ENCODE data around the gene DSP.

Gene DSP, protein sequence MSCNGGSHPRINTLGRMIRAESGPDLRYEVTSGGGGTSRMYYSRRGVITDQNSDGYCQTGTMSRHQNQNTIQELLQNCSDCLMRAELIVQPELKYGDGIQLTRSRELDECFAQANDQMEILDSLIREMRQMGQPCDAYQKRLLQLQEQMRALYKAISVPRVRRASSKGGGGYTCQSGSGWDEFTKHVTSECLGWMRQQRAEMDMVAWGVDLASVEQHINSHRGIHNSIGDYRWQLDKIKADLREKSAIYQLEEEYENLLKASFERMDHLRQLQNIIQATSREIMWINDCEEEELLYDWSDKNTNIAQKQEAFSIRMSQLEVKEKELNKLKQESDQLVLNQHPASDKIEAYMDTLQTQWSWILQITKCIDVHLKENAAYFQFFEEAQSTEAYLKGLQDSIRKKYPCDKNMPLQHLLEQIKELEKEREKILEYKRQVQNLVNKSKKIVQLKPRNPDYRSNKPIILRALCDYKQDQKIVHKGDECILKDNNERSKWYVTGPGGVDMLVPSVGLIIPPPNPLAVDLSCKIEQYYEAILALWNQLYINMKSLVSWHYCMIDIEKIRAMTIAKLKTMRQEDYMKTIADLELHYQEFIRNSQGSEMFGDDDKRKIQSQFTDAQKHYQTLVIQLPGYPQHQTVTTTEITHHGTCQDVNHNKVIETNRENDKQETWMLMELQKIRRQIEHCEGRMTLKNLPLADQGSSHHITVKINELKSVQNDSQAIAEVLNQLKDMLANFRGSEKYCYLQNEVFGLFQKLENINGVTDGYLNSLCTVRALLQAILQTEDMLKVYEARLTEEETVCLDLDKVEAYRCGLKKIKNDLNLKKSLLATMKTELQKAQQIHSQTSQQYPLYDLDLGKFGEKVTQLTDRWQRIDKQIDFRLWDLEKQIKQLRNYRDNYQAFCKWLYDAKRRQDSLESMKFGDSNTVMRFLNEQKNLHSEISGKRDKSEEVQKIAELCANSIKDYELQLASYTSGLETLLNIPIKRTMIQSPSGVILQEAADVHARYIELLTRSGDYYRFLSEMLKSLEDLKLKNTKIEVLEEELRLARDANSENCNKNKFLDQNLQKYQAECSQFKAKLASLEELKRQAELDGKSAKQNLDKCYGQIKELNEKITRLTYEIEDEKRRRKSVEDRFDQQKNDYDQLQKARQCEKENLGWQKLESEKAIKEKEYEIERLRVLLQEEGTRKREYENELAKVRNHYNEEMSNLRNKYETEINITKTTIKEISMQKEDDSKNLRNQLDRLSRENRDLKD (N-terminal part only)

DNA sequence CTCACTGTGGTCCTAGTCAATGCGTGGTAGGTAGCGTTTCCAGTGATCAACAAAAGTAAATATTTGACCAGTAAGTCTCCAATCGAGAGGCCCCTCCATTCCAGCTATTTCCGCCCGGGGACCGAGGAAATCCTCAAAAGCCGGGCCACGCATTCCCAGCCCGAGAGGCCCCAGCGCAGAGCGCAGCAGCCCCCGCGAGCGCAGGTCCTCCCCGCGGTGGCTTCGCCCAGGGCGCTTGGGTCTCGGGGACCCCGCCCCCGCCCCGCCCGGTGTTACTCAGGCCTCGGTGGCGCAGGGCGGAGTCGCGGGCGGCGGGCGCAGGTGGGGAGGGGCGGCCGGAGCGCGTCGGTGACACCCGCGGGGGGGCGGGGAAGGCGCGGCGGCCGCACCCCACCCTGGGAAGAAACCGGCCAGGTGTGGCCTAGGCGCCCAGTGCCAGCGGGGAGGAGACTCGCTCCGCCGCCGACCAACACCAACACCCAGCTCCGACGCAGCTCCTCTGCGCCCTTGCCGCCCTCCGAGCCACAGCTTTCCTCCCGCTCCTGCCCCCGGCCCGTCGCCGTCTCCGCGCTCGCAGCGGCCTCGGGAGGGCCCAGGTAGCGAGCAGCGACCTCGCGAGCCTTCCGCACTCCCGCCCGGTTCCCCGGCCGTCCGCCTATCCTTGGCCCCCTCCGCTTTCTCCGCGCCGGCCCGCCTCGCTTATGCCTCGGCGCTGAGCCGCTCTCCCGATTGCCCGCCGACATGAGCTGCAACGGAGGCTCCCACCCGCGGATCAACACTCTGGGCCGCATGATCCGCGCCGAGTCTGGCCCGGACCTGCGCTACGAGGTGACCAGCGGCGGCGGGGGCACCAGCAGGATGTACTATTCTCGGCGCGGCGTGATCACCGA lies at the start of gene DSP:
Gene DSP (plus strand): TSS at position 497 of the 890 bp plus-strand sequence. CDS start 245 bp downstream, at position 742.
- peak; percentile 5 for DNase-seq

- DNase-seq = no peak
Observed at GRCh38 chr6:7493866-7494265, 47.6 kb upstream of the DSP start.

- DNase-seq = no peak
Observed at GRCh38 chr6:7494638-7495037, 46.8 kb upstream of the DSP start.

DNA sequence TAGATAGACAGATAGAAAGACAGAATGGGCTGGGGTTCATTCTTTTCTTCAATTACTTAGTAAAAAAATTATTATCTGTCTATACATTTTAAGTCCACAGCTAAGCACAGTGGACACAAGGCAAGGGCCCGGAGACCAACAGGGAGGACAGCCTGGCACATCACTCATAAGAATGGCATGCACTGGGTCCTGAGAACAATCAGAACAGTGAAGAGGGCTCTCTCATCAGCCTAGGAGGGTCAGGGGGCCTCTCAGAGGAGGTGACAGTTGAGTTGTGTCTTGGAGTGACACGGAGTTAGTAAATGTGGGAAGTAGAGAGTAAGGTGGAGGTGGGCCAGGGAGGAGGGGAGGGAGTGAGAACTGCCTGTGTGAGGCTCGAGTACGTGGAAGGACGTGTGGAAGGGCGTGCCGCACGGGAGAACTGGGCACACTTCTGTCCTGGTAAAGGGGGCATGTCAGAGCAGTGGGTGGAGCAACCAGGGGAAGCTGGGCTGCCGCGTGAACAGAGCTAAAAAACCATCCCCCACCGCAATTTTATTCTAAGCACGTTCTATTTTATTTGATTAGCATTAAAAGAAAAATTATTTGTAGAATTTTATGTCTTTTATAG lies 45.1 kb upstream of the DSP start:
- no peak for DNase-seq

GRCh38 chr6:7500752-7501282 lies 40.7 kb upstream of the DSP start:
- no peak for DNase-seq

DNA sequence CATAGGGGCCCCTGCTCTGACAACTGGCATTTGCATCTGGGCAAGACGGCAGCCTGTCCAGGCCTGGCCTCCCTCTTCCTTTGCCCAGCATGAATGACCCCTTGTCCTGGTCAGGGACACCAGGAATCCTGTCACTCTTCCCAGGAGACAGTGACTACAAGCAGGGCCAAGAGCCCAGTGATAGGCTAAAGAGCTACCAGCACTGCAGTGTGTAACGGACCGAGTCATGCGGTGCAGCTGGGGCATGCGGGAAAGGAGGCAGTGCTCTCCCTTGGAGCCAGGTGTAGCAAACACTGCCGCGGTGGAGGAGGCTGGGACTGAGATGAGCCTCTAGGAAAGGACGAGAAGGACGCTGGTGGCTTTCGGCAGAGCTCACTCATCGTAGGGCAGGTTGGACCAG lies 38.7 kb upstream of the DSP start:
- DNase-seq = no peak

DNA sequence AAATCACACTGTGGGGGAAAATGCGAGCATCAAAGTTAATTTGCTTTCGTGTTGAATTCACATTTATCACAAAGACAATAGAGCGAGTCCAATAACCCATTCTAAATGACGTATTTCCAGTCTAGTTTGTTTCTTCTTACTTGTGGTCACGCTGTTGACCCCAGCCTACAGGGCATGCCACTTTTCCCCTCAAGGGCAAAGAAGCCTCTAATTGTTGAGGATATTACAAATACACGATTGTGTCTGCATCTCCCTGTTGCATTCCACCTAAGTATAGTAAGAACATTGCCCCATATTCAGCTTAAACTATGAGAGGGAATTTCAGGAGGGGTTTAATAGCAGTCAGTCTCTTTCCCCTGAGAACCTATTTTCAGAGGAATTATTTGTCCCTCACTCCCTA lies 37.4 kb upstream of the DSP start:
- DNase-seq = no peak

- DNase-seq = no peak
Observed at GRCh38 chr6:7505189-7505699, 36.2 kb upstream of the DSP start.

DNA sequence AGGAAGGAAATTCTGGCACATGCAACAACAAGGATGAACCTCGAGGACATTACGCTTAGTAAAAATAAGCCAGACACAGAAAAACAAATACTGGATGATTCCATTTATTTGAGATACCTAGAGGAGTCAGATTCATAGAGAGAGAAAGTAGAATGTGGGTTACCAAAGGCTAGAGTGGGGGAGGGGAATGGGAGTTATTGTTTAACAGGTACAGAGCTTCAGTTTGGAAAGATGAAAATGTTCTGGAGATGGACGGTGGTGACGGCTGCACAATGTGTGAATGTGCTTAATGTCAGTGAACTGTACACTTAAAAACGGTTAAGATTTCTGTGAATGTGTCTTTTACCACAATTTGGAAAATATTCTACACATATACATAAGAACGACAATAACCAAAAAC lies 33.9 kb upstream of the DSP start:
- DNase-seq = no peak

- DNase-seq = no peak
Observed at GRCh38 chr6:7512320-7512719, 29.2 kb upstream of the DSP start.

GRCh38 chr6:7513529-7513928 lies 27.9 kb upstream of the DSP start:
- DNase-seq = no peak

- no peak for DNase-seq
Observed at GRCh38 chr6:7515363-7515762, 26.1 kb upstream of the DSP start.

DNA sequence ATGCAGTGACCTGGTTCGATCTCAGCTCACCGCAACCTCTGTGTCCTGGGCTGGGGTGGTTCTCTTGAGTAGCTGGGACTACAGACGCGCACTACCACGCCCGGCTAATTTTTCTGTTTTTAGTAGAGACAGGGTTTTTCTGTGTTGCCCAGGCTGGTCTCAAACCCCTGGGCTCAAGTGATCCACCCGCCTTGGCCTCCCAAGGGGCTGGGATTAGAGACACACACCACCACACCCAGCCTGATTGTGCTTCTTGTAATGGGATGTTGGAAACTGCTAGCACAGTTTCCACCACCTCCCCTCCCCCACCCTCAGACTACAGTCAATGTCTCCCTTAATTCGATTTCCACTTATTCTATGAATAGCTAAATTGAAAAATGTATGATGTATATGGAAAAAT lies 22.6 kb upstream of the DSP start:
- DNase-seq = no peak

- no peak for DNase-seq
Observed at GRCh38 chr6:7522873-7523272, 18.6 kb upstream of the DSP start.

DNA sequence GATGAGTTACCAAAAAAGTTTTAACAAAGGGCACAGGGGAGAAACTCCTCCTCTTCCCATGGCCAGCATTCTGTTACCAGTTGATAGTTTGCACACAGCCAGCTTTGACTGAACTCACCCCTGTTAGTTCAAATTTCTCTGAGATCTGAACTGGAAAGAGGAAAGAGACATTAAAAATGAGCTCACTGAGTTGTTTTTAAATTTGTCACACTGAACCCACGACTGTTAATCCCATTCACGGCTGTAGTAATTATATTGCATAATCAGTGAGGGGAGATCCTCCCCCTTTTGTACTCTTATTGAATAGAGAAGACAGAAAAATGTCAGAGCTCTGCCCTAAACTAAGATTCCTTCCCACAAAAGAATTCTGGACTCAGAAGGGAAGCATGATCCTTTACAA lies 17.5 kb upstream of the DSP start:
- DNase-seq = no peak

- no peak for DNase-seq
Observed at GRCh38 chr6:7526755-7527154, 14.7 kb upstream of the DSP start.

DNA sequence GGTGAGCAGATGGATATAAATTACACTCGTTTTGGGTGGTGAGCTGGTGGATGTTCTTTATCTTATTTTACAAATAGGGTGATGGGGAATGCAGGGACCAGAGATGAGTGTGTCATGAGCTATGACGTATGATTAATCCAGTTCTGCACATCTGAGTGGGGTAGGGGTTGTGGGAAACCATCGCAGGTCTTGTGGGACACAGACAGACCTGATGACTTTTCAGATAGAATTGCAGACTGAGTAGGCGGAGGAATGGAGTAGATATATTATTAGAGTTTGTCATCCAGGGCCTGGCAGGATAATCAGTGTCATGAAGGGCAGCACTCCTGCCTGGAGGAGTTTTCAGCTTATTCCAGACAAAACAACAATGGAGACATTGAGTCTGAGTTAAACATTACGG lies 12.9 kb upstream of the DSP start:
- no peak for DNase-seq

GRCh38 chr6:7529141-7529540 lies 12.3 kb upstream of the DSP start:
- no peak for DNase-seq

DNA sequence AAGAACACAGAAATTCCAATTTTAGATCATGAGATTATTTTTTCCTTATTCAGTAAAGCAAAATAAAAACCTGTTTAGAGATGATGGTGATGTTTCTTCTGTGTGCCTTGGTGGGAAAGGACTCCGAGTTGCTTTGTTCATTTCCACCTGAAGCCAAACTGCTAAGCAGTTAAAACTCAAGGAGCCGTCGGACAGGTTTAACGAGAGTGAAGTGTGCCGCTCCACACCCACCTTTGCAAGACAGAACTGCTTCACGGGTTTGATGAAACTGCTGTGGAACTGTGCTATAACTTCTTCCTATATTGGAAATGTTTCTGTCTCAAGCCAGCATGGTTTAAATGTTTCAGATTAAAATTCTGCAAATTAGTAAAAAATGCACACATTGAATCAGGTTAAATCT lies 9.2 kb upstream of the DSP start:
- DNase-seq = no peak

DNA sequence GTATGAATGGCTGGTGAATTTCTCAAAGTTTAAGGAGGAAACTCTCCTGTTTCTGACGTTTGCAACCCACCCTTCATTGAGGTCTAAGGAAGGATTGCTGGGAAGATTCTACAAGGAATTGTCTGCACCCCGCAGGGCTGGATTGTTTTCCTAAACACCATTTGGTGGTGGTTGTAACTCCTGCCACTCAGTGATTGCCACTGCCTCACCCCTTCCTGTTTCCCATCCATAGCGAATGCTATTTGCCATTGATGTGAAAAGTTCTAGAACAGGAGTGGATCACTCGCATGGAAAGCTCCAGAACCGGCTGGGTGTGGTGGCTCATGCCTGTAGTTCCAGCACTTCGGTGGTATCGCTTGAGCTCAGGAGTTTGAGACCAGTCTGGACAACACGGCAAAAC lies 8.7 kb upstream of the DSP start:
- no peak for DNase-seq

GRCh38 chr6:7534192-7534591 lies 7.3 kb upstream of the DSP start:
- DNase-seq = no peak
